ENCODE data around the gene CDC40.
"Not testable (repeated sequence)": the region's sequence is repeated elsewhere in the genome, so short reads cannot be mapped to it uniquely, and the experiment has no call there.

Gene CDC40

DNA sequence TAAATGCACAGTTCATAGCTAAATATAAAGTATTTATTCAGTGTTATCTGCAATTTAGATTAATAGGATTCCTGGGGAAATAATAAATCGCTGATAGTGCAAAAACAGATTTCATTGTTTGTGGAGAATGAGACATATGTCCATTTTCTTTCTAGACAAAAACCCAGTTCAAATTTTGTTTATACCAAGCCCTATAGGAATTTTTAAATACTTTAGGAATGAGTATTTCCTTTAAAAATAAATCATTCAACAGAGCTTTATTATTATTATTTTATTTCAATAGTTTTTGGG lies 91.5 kb downstream of the CDC40 start:
- no peak for DNase-seq (ENCODE audit: low spot score)

GRCh38 chr6:110272781-110273180 lies 92.6 kb downstream of the CDC40 start:
- not testable (repeated sequence) for DNase-seq (ENCODE audit: low spot score)

DNA sequence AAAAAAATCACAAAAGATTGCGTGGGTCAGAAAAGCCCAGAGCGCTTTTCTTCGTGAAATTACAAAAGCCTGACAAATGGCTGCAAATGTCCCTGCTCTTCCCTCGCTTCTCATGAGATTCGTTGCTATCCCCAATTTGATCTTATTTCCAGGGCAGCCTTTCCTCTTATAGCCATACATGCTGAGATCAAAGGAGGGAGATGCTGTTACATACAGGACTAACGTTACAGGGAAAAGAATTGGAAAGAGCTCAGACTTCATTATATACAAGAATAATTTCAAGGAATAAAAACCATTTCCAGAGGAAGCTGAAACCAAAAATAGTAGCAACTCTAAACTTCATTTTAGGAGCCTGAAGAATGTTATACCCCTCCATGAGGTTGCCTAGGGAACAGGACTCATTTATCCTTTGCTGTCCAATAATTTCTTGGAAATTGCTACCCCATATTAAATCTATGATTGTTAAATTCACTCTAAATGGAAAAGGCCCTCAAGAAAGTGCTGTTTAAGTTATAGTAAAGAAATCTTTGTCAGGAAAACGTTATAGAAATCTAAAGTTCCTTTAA lies 97.0 kb downstream of the CDC40 start:
- no peak for DNase-seq (ENCODE audit: low spot score)
